HEK293 (cell line): Measurements from ENCODE around the gene CARD8.

Experiments
- CTCF ChIP-seq: fragments of 450-650 bp; formaldehyde crosslinking; IDR thresholded peaks from 2 replicates; pipeline ENCODE4 v1.5.1; 2016; ENCODE audit warnings: missing biosample characterization, missing genetic modification characterization
- KLF7 ChIP-seq: fragments of 450-650 bp; formaldehyde crosslinking; IDR thresholded peaks from 2 replicates; pipeline ENCODE4 v1.5.1; 2016; ENCODE audit warnings: missing biosample characterization, missing genetic modification characterization, borderline replicate concordance
- ZNF174 ChIP-seq: fragments of 450-650 bp; formaldehyde crosslinking; IDR thresholded peaks from 2 replicates; pipeline ENCODE4 v1.5.0; 2017; ENCODE audit warnings: missing biosample characterization, mild to moderate bottlenecking, missing genetic modification characterization

- no peak for TF ChIP-seq ZNF174 (tag by site-specific recombination)
- no peak for TF ChIP-seq CTCF (tag by site-specific recombination)
- no peak for TF ChIP-seq KLF7 (tag by site-specific recombination)
These were observed 86.2 kb downstream of the CARD8 start for GRCh38 chr19:48169578-48169938.
